Spleen (tissue), 7 donors: ENCODE measurements around the gene VCPKMT.

Source experiments
- CTCF ChIP-seq, 11 experiments: fragments of 200-600 bp in 7 of 11; fragments of 450-650 bp in 4 of 11; sonication (generic) in 4 of 11; IDR thresholded peaks in 8 of 11; conservative IDR thresholded peaks in 3 of 11; 1 replicate in 7 of 11; 2 replicates in 4 of 11; pipeline versions ENCODE4 v1.4.0 to v1.8.0; 2016 to 2021; ENCODE audit warnings: antibody characterized with exemption in 11 of 11, inconsistent platforms in 4 of 11, mild to moderate bottlenecking in 1 of 11
- POLR2A ChIP-seq, 3 donors: fragments of 450-650 bp; IDR thresholded peaks; one replicate each; pipeline ENCODE4 v1.5.1; 2017; ENCODE audit warnings: antibody characterized with exemption in 3 of 3, mild to moderate bottlenecking in 1 of 3
- donor health status: DM: no; HTN: no; CAD: no; lungs with moderate emphysema.
- donor health status: DM: no; HTN: no; CAD: no.
- donor health status: DM: no; HTN: no; CAD: no.

GRCh38 chr14:50088731-50089130 is 27.6 kb downstream of the VCPKMT start:
- TF ChIP-seq CTCF (IDR thresholded peaks at IDR 0.05 in 8 of 11, conservative IDR thresholded peaks at IDR 0.05 in 3 of 11), result no peak
- TF ChIP-seq POLR2A (IDR thresholded peaks at IDR 0.05), result no peak
